ENCODE measurements around the gene NRG2. TPM values are rescaled to one million over a fixed set of nuclear protein-coding genes. Genes with fewer than 3 reads are reported as not detected.

NRG2 gene
- total and polyA plus RNA-seq, 2 of the 8 experiments (the other 6 are each of a cell fraction or from before 2014, with no cell fraction given), result 0.27 to 0.54 TPM

GRCh38 chr5:140011297-140011802 is 31.7 kb downstream of the NRG2 start:
- no peak overlapping the region for H4K8ac ChIP-seq (ENCODE audit: extremely low read depth, insufficient read depth, low read length)
- H3K4ac ChIP-seq (replicated peaks; ENCODE audit: insufficient read length, low read depth, low read length), result no peak overlapping the region
- no peak overlapping the region for H2BK12ac ChIP-seq (ENCODE audit: low read depth, low read length)
- peaks cover 0 to 2% (median 0%) of the 10 kb centered on the region in 4 experiments; a peak in 2 of 7 replicates for H3K27me3 ChIP-seq (replicated peaks in 1 of 4; ENCODE audit: control insufficient read depth in 3 of 4, extremely low read depth in 1 of 4, insufficient read depth in 3 of 4, low read length in 3 of 4)
- H2BK120ac ChIP-seq (replicated peaks; ENCODE audit: low read depth, low read length), result no peak overlapping the region
- H4K20me1 ChIP-seq (replicated peaks in 1 of 2; ENCODE audit: control insufficient read depth in 1 of 2, insufficient read depth in 2 of 2, low read length in 2 of 2), result no peaks in the 10 kb centered on the region
- no peak overlapping the region for H3K4me3 ChIP-seq (ENCODE audit: extremely low read depth in 1 of 4, insufficient read depth in 2 of 4, low read depth in 3 of 4, low read length in 4 of 4)
- H3K79me2 ChIP-seq (ENCODE audit: control insufficient read depth in 1 of 2, insufficient read depth in 2 of 2, low read length in 2 of 2), result no peaks in the 10 kb centered on the region
- no peak overlapping the region for H2AK5ac ChIP-seq (ENCODE audit: low read depth, low read length)
- WGBS, 2 experiments (ENCODE audit: extremely low coverage in 1 of 2, insufficient coverage in 1 of 2, insufficient read length in 1 of 2, insufficient replicate concordance in 2 of 2, low coverage in 1 of 2, low lambda C conversion rate in 2 of 2, missing lambda C conversion rate in 1 of 2), result 83% methylated on average over 3 of the region's 3 CpGs; no CpG with 5 or more reads in 1 of the 2 experiments
- H3K79me1 ChIP-seq (ENCODE audit: low read depth, low read length), result no peaks in the 10 kb centered on the region
- H3K9ac ChIP-seq (replicated peaks in 1 of 4; ENCODE audit: extremely low read depth in 1 of 4, low read depth in 3 of 4, low read length in 3 of 4), result no peak overlapping the region
- POLR2A ChIA-PET (ENCODE audit: partially characterized antibody), result no interaction called here
- no peak overlapping the region for H4K5ac ChIP-seq (ENCODE audit: insufficient read length, low read depth, low read length)
- no peak overlapping the region for H3K18ac ChIP-seq (ENCODE audit: extremely low read depth, low read length)
- no peak overlapping the region for H2BK20ac ChIP-seq (ENCODE audit: low read length)
- CTCF ChIA-PET (ENCODE audit: partially characterized antibody), result no interaction called here
- H3K27ac ChIP-seq (ENCODE audit: low read depth, low read length), result no peak overlapping the region
- H3K36me3 ChIP-seq (ENCODE audit: control insufficient read depth in 2 of 4, insufficient read depth in 4 of 4, low read length in 3 of 4), result no peaks in the 10 kb centered on the region
- H3K9me3 ChIP-seq (ENCODE audit: insufficient read depth in 2 of 2, low read depth in 1 of 2, low read length in 1 of 2), result no peaks in the 10 kb centered on the region
- H2BK5ac ChIP-seq (ENCODE audit: low read depth, low read length), result no peak overlapping the region
- no peak overlapping the region for H3K4me2 ChIP-seq (ENCODE audit: insufficient read depth in 1 of 2, low read depth in 2 of 2, low read length in 2 of 2)
- DNase-seq (ENCODE audit: low read depth in 1 of 2, low spot score in 2 of 2) (no peak), FAIRE-seq (no peak)
- no peak overlapping the region for H2AFZ ChIP-seq (ENCODE audit: low read length)
- no peaks in the 10 kb centered on the region for H3K4me1 ChIP-seq (replicated peaks in 1 of 4; ENCODE audit: control insufficient read depth in 3 of 4, insufficient read depth in 4 of 4, low read length in 3 of 4)
- no peak overlapping the region for H4K91ac ChIP-seq (replicated peaks; ENCODE audit: insufficient read length, low read length)
- no peak overlapping the region for H3K56ac ChIP-seq (replicated peaks; ENCODE audit: insufficient read length, low read depth, low read length)
- H3K23ac ChIP-seq (ENCODE audit: insufficient read length), result no peak overlapping the region
- TF ChIP-seq TAF1 (IDR thresholded peaks at IDR 0.05; ENCODE audit: low read depth, low read length) (no peak), CHD1 (IDR thresholded peaks at IDR 0.05; ENCODE audit: low read depth, low read length) (no peak)
- H2BK15ac ChIP-seq (ENCODE audit: low read length), result no peak overlapping the region
- no peak overlapping the region for H3K14ac ChIP-seq (ENCODE audit: insufficient read length)
- H3K23me2 ChIP-seq (ENCODE audit: low read depth, low read length), result peaks cover 1% of the 10 kb centered on the region; the same call in 1 of the 2 replicates

All from H1 (cell line).